Measurements from ENCODE around the gene CLOCK.

CLOCK gene

DNA sequence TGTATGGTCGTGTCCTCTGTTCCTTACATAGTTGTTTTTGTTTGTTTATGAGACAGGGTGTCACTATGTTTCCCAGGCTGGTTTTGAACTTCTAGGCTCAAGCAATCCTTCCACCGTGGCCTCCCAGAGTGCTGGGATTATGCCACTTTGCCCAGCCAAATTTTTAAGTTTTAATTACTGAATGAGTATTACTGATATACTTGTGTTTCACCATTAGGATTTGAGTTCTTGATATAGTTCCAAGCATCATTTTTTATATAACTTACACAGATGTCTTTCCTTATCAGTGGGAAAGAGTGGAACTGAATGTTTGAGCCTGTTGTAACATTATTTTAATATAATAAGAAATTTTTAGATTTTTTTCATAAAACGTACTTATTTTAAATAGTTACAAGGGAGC, 130.5 kb downstream of the CLOCK start:
- DNase-seq (ENCODE audit: low spot score): no peak

DNA sequence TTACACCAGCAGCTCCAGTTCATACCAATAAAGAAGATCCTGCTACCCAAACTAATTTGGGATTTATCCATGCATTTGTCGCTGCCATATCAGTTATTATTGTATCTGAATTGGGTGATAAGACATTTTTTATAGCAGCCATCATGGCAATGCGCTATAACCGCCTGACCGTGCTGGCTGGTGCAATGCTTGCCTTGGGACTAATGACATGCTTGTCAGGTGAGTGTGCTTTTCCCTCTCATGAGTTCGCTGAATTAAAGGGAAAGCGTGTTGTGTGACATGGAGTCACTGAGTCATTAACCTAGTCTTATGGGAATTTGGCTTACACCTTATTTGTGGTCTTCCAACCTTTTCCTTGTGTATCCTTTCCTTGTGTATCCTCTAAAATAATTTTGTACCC, 135.1 kb downstream of the CLOCK start:
- DNase-seq (ENCODE audit: low spot score): no peak

DNA sequence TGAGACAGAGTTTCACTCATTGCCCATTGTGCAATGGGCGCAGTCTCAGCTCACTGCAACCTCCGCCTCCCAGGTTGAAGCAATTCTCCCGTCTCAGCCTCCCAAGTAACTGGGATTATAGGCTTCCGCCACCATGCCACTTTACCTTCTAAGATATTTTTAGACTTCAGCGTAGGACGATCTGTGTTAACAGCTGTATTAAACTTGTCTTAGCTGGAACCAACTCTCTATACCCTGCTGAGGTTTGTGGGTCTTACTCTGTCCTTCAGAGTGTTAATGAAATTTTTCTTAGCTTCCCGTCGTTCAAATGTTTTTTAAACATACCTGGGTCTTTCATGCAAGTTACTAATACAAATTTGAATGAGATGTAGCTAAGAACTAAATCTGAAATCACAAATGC, 136.3 kb downstream of the CLOCK start:
- no peak for DNase-seq (ENCODE audit: low spot score)

DNA sequence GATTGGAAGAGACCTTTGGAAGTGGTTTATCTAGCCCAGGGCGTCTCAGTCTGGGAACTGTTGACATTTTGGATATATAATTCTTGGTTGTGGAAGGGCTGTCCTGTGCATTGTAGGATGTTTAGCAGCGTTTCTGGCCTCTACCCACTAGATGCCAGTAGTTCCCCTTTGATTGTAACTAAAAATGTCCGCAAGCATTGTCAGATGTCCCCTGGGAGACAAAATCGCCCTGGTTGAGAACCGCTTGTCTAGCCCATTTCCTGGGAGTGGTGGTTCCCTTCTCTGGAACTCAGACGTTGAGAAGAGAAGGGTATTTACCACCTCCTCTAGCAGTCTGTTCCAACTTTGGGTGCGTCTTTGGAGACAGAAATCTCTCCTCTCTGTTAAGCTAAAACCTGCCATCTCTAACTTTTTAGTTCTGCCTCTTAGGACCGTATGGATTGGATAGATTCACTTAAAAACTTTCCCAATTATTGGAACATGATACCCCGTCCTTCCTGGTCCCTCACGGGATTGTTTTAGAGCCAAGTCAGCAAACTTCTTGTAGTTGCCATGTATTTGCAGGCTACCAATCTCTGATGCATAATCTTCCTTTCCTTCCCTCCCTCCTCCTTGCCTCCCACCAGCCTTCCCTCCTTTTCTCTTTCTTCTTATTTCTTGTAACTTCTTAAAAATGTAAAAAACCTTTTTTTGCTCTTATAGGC, 137.1 kb downstream of the CLOCK start:
- no peak for DNase-seq (ENCODE audit: low spot score)

DNA sequence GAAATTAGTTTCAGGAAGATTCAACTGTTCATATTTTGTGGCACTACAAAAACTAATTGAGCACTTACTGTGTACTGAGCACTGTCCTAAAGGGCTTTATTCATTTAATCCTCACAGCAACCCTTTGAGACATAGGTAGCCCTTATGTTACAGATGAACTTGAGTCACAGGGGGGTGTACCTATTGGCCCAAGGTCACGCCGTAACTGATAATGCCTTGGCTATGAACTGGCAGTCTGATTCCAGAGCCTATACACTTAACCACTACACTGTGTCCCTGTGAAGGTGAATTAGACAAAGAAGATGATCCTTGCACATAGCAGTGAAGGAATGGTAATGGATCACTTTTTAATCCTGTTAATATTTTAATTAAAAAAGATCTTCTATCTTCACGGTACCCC, 138.9 kb downstream of the CLOCK start:
- DNase-seq (ENCODE audit: low spot score): no peak

DNA sequence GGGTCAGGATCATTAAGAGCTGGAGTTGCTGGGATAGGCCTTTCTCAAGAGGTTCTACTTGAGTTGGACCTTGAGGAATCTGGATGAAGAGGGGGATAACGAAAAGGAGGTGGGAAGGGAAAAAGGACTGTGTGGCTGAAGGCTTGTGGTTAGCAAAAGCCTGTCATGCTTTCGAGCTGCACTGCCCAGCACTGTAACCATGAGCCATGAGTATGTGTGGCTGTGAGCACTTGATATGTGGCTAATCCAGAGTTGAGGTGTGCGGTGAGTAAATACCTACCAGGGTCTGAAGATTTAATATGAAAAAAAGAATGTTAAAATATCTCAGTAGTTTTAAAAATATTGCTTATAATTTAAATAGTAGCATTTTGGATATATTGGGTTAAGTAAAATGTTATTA, 139.6 kb downstream of the CLOCK start:
- DNase-seq (ENCODE audit: low spot score): no peak

DNA sequence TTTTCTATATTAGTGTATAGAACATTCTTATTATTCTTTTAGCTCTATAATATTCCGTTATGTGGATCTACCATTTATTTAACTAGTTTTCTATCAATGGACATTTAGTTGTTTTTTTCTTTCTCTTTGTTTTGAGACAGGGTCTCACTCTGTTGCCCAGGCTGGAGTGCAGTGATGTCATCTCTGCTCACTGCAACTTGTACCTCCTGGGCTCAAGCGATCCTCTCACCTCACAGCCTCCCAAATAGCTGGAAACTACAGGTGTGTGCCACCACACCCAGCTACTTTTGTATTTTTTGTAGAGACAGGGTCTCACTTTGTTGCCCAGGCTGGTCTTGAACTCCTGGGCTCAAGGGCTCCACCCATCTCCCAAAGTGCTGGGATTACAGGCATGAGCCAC, 140.2 kb downstream of the CLOCK start:
- DNase-seq (ENCODE audit: low spot score): no peak

DNA sequence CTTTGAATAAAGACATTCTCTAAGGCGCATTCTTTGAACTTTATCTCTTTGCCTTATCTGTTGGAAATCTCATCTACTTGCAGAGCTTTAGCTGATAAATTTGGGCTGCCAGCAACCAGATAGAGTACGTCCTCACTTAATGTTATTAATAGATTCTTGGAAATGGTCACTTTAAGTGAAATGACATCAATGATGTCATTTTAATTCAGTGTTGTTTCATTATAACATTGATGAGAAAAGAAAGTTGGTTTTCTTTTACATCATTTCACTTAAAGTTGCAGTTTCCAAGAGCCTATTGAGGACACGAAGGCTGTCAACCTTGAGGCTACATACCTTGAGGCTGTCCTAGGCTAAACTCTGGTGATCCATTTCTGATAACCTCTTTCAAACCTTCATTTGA, 141.6 kb downstream of the CLOCK start:
- no peak for DNase-seq (ENCODE audit: low spot score)

DNA sequence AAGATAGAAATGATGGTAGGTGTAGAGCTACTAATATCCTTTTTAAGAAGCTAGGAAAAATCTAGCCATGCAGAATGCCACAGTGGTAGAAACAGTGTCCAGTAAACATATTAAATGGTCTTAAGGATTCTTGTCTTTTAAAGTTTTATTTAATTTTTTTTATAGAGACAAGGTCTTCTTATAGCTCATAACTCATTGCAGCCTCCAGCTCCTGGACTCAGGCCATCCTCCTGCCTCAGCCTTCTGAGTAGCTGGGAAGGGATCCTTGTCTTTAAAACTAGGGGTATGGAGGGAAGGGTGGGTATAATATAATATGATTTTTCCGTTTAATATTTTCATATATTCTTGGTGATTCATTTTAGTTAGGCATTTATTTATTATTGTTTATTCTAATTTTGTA, 147.1 kb downstream of the CLOCK start:
- DNase-seq (ENCODE audit: low spot score): no peak

DNA sequence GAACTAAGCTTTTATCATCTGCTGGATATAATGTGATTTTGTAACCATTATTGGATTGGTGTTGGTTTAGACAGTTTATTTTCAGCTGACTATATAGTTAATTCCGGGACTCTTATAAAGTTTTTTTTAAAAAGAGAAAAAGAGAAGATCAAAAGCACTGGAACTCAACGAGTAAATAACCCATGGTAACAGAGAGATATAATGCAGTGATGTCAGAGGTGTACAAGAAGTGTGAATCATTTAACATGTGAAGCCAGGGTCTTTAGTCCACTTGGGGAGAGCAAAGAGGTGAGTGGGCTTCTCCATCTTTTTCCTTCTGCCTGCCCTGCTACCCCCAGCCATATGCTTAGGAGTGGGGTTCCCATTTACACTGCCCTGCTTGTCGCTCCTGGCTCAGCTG, 147.7 kb downstream of the CLOCK start:
- DNase-seq (ENCODE audit: low spot score): no peak

DNA sequence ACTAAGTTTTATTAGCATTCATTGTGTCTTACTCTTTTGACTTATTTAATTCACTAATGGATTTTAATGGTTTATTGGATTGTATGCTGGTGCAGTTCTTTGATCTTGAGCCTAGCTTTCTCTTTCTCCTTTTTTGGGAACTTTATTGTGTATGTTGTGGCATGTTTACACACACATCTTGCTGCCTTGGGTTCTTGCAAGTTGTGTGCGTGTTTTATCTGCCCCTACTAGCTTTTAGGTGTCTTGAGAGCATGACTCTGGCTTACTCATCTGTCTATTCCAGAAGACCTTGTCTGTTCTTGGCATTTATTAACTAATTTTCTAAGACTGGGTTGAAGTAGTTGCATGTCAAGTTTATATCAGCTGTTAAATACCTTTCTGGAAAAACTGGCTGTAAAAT, 148.2 kb downstream of the CLOCK start:
- DNase-seq (ENCODE audit: low spot score): no peak

DNA sequence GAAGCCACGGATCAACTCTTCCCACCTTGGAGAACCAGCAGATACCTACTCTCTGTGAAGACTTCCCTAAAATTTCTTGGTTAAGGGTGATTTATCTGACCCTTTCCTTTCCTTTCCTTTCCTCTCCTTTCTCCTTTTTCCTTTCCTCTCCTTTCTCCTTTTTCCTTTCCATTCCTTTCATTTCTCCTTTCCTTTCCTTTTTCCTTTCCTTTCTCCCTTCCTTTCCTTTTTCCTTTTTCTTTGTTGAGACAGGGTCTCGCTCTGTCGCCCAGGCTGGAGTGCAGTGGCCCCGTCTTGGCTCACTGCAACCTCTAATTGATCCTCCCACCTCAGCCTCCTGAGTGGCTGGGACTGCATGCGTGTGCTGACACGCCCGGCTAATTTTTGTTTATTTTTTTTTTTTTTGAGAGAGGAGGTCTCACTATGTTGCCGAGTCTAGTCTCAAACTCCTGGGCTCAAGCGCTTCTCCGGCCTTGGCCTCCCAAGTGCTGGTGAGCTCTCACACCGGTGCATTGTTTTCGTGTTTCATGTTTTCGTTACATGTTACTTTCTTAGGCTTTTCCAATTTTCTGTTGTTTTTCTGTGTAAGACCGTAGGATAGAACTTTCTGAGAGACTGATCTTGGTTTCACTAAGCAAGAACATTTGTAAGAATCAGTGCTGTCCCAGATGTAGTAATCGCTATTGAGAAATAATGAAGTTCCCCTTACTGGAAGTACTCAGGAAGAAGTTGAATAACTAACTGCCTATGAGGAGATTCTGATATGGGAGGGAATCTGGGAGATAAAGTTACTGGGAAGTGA, 149.0 kb downstream of the CLOCK start:
- DNase-seq (ENCODE audit: low spot score): no peak

DNA sequence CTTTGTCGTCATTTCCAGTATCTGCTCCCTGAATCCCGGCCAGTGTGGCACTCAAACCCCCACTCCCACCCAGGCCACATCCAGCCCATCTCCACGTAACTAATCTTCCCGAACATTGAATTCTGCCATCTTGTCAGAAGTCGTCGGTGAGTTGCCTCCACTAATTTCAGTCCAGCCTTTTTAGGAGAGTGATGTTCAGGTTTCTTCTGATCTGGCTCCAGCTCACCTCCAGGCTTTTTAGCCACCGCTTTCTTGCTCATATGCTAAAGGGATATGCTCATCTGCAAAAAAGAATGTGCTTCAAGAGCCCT, 149.6 kb downstream of the CLOCK start:
- DNase-seq (ENCODE audit: low spot score): no peak

DNA sequence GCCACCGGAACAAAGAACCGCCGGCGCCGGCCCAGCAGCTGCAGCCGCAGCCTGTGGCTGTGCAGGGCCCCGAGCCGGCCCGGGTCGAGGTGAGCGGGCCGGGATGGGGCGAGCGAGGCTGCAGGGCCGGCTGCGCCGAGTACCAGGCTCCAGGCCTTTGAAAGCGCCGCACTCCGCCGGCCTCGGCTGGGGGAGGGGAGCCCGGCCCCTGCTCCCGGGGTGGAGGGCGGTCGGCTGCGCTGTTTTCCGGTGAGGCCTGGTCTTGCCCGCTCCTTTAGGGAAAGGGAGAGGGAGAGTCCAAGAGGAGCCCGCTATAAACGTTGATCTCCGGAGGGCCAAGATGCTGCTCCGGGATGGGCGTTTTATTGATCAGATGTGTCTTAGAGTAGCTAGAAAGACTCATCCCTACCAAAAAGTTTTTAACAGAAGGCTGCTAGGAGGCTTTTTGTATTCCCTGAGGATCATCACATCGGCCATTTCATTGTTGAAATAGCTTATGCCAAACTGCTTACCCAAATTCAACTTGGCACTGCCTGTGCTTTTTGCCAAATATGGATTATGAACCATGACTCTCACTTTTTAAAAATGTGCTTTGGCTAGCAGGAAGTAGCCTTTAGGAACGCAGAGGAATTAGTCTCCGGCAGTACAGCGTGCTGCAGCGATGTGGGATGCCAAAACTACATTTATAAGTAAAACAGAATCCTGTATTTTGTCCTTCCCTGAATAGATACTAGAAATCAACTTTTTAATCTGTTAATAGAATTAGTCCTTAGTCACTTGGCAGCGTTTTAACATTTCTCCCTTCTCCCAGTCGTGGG, 150.2 kb downstream of the CLOCK start:
- DNase-seq (ENCODE audit: low spot score): no peak

DNA sequence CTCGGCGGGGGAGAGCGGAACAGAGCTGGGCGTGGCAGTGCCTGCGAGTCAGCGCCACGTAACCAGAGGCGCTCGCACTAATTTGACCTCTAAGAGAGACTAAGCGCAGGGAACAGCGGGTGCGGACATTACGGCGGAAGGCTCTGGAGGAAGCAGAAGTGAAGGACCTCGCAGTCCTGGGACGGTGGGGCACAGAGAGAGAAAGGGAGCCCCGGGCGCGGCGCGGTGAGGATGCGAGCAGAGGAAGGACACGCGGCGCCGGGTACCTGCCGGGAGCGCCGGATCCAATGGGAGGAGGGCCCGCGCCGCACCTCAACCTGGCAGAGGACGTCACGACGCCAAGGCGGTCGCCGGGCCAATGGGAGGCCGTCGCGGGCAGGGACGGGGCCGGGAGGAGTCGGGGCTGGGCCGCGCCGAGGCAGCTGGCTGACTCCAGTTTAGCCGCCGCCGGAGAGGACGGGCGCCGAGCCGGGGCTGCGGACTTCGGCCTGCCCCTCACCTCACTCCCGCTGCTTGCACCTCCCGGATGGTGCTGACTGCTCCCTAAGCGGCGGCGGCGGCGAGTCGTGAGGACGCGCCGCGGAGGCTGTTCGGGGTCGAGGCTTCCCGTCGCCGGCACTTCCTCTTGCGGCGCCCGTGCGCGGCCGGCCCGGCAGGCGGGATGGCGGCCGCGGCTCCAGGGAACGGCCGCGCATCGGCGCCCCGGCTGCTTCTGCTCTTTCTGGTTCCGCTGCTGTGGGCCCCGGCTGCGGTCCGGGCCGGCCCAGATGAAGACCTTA, 151.0 kb downstream of the CLOCK start, which contains the start of gene TMEM165:
TSS of gene TMEM165 (plus strand) at position 429 of the 779 bp plus-strand sequence. CDS start at position 662, 233 bp downstream.
- peak; percentile 86 for DNase-seq (ENCODE audit: low spot score)

DNA sequence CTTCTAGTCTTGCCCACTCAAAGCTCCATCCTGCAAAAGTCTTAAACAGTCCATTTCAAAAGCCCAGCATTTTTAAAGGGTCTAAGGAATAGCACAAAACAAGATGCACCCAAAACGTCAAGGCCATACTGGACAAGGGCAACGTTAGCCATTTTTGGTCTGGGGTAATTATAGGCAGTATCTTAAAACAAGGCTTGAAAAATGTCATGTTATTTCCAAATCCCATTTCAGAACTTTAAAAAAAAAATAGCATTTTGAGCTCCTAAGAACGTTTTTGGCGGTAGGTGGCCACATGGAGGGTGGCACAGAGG, 151.5 kb downstream of the CLOCK start:
- no peak for DNase-seq (ENCODE audit: low spot score)

DNA sequence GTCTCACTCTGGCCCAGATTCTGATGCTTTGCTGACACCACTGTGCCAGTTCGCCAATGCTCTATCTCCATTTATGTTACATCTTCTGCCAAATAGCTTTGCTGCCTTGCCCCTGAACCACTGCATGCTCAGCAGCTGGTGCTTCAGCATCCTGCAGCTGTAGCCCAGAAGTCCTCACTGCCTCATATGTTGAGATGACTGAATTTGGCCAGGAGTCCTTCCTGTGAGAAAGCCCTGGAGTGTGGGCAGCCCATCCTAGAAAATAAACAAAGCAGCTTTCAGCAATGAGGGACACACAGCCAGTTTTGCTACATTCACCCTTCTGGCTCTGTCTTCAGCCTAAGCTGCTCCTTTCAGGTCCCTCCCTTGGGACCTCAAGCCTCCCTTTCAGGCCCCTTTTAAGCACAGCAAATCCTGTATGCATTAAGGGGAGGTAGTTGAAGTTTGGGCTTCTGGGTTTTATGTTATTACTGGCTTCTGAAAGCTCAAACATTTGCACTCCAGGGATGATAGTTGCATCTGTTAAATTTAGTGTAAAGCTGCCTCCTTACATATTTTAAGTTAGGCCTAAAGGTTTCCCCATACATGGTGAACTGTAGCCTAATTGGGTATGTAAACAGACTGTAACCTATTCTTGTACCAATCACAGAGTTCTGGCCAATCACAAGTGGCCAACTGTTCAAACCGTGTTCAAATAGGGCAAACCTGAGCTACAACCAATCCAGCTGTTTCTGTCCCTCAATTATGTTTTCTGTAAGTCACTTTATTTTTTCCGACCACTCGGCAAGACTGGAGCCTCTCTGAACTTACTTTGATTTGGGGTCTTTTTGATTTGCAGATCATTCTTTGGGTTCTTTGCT, 153.0 kb downstream of the CLOCK start:
- no peak for DNase-seq (ENCODE audit: low spot score)

DNA sequence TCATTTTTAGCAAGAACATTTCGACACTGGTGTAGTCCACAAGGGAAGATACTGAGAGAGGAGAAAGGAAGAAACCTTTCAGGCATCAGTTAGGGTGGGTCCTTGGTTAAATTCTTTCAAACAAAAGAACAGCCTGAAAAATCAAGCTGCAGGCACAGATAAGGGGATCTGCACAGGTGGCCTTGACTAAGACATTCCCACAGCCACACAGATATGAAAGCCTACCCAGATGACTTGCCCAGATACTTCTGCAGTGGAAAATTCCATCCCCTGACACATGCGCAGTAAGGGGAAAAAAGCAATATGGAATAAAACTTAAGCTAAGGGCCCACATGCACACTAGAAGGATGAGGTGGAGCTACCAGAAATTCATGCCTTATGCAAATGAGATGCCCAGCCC, 159.9 kb downstream of the CLOCK start:
- DNase-seq (ENCODE audit: low spot score): no peak

DNA sequence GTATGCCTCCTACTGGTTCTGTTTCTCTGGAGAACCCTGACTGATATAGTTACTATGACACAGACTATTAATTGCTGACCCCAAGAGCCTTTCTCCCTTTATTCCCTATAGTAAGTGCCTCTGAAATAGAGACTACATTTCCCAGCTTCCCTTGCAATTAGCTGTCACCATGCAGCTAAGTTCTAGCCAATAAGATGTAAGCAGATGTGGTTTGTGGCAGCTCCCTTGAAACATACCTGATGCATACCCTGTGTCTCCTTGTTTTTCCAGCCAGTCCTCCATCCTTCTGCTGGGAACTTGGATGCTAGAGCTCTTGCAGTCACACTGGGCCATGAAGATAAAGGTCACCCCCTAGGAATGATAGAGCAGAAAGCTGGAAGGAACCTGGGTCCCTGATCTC, 160.6 kb downstream of the CLOCK start:
- DNase-seq (ENCODE audit: low spot score): no peak

DNA sequence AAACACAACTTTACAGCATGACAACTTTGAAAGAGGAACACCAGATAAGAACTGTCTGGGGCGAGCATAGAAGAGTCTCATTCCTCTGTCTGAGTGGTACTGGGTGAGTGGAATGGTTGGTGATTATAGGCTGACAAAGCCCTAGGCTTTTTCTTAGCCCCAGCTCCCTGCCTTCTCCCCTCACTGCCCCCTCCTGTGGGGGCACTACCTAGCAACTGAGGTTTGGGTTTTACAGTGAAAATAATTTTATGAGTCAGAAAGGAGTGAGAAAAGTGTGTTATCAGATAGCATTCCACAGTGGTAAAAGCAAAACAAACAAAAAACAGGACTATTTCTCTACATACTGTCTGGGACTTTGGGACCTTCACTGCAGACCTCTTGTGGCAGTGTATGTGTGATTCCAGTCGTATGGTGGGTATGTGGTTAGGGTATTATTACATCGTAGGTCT, 161.5 kb downstream of the CLOCK start:
- no peak for DNase-seq (ENCODE audit: low spot score)

DNA sequence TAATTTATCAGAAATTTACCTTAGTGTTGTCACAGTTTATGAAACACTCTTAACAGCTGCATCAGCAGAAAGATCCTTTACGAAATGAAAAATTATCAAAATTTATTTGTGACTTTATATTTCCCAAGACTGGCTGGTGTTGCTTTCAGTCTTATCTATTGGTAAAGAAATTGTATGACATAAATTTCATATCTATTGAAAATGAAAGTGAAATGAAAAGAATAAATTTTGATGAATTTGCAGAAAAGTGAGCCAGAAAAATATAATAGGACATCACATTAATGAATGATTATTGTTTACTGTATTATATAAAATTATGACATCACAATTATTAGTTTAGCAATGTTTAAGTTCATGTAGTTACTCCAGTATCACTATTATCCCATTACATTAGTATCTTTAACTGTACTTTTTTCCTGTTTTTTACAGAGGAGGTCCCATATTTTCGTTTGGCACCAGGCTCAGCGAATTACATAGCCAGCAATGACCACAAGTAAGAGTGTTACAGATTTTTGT, 164.2 kb downstream of the CLOCK start:
- DNase-seq (ENCODE audit: low spot score): no peak

Measured in CD4-positive, alpha-beta T cell treated with Interleukin-15 for 4 hours (primary cell).